Upper lobe of left lung (tissue), 4 donors: ENCODE data around the gene SLA2.

ENCODE experiments used
- CTCF ChIP-seq, 6 experiments: fragments of 450-650 bp in 4 of 6; fragments of 200-600 bp in 2 of 6; sonication (generic) in 2 of 6; IDR thresholded peaks; one replicate each; pipeline ENCODE4 v1.5.1; 2016 to 2019; ENCODE audit warnings: antibody characterized with exemption in 6 of 6
- EP300 ChIP-seq, 4 donors: sonication (generic); formaldehyde crosslinking; IDR thresholded peaks; one replicate each; pipeline ENCODE4 v1.5.1; 2017; ENCODE audit warnings: antibody characterized with exemption in 4 of 4, control low read depth in 2 of 4
- POLR2A ChIP-seq, 4 donors: fragments of 450-650 bp; IDR thresholded peaks; one replicate each; pipeline ENCODE4 v1.5.1; 2016 to 2017; ENCODE audit warnings: antibody characterized with exemption in 4 of 4, mild to moderate bottlenecking in 2 of 4
- POLR2AphosphoS5 ChIP-seq, 2 donors: sonication (generic); formaldehyde crosslinking; IDR thresholded peaks; one replicate each; pipeline ENCODE4 v1.5.1; 2017; ENCODE audit warnings: antibody characterized with exemption in 2 of 2

- TF ChIP-seq CTCF (IDR thresholded peaks at IDR 0.05) (no peak), POLR2A (IDR thresholded peaks at IDR 0.05) (no peak), POLR2AphosphoS5 (IDR thresholded peaks at IDR 0.05) (no peak), EP300 (IDR thresholded peaks at IDR 0.05) (no peak)
Observed at GRCh38 chr20:36686944-36687343, 40.9 kb upstream of the SLA2 start.
